AG04450 (cell line): Measurements from ENCODE around the gene SLC6A9. TPM values are rescaled to one million over a fixed set of nuclear protein-coding genes. Genes with fewer than 3 reads are reported as not detected.

Source experiments
- CTCF ChIA-PET: fragments of 300-600, 350-600 bp; formaldehyde crosslinking; extraction: SDS; loops from one replicate; lab custom pipeline; 2022; ENCODE audit warnings: antibody characterized with exemption, inconsistent platforms; lab: Charles Lee
- POLR2A ChIA-PET: fragments of 350-600 bp; formaldehyde crosslinking; extraction: SDS; loops from one replicate; lab custom pipeline; 2021; ENCODE audit warnings: antibody characterized with exemption, inconsistent platforms; lab: Yijun Ruan, JAX
- DNase-seq: peaks from one replicate; pipeline ENCODE4 v3.0.0-alpha.2; 2011; ENCODE audit warnings: low read depth, low spot score
- H3K27ac ChIP-seq: one replicate; pipeline ENCODE4 v1.5.1; 2012; ENCODE audit warnings: low read depth, low read length, control low read depth
- H3K27me3 ChIP-seq: one replicate; pipeline ENCODE4 v1.6.0; 2012; ENCODE audit warnings: low read length; ENCODE audit not compliant: control insufficient read depth, insufficient read depth
- H3K4me3 ChIP-seq: 2 replicates; pipeline ENCODE4 v1.5.1; 2011; ENCODE audit warnings: mild to moderate bottlenecking, low read depth, low read length, control low read depth
- H3K9me3 ChIP-seq: 2 replicates; pipeline ENCODE4 v1.5.1; 2012; ENCODE audit warnings: low read length; ENCODE audit not compliant: control insufficient read depth, insufficient read depth
- CTCF ChIP-seq: IDR thresholded peaks from 2 replicates; pipeline ENCODE4 v1.5.1; 2011; ENCODE audit warnings: low read depth, low read length, control low read depth, inconsistent platforms
- polyA plus RNA-seq: library from polyadenylated mRNA; depleted of rRNA; stranded (reverse); fragments of >200 nt; gene quantifications from 2 replicates; pipeline ENCODE4 v1.2.3, GENCODE V29; 2011

SLC6A9 gene
- polyA plus RNA-seq, 1 experiment, result 16.3 TPM

GRCh38 chr1:43968348-43968948, 62.8 kb downstream of the SLC6A9 start:
- Histone ChIP-seq H3K9me3 (no peaks in the 10 kb centered on the region; the same call in 1 of the 2 replicates), H3K27ac (no peak overlapping the region), H3K4me3 (no peak overlapping the region), H3K27me3 (no peaks in the 10 kb centered on the region)
- no peak for DNase-seq
- ChIA-PET POLR2A (no interaction called here), CTCF (interaction anchor here (1.1 to 1.8 kb wide), 2 partner anchors 34 to 80 kb away, joined by 3 to 4 read pairs; no protein-coding TSS in a partner anchor)
- no peak for TF ChIP-seq CTCF

DNA sequence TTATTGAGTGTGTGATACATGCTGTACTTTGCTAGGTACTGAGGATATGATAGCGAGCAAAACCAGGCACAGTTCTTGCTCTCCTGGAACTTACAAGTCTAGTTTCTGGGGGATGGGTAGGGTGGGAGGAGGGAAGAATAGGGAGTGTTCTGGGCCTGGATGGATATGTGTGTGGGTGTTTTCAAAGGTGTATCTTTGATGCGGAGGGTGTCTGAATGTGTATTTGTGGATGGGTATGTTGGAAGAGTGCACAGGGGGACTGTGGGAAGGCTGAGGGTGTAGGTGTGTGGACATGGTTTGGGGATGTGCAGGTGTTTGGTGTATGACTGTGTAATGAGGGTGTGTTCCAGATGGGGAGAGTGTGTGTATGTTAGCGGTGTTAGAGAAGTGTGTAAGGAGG, 65.9 kb downstream of the SLC6A9 start:
- no peak for TF ChIP-seq CTCF
- no peak overlapping the region for H3K4me3 ChIP-seq
- POLR2A ChIA-PET, result no interaction called here
- H3K27ac ChIP-seq, result no peak overlapping the region
- H3K9me3 ChIP-seq, result no peaks in the 10 kb centered on the region; the same call in 1 of the 2 replicates
- no peaks in the 10 kb centered on the region for H3K27me3 ChIP-seq
- CTCF ChIA-PET, result no interaction called here
- no peak for DNase-seq

DNA sequence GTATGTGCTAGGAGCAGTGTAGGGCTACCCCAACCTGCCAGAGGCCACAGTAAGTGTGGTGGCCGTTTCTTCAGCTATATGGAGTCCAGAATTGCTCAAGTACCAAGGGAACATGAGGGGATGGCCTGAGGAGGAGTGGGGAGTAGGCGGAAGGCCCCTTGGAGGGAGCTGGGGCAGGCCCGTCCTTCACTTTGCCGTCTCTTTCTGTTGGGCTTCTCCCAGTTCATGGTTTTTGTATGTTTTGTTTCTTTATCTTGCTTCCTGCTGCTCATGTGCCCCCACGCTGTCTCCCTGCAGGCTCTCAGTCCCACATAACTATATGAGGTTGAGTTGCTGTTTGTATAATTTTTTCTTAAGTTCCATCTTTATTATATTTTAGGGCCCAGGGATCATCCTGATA, 67.4 kb downstream of the SLC6A9 start:
- CTCF ChIA-PET, result interaction anchor here (1.3 kb wide), 1 partner anchor 29 kb away, joined by 3 read pairs; no protein-coding TSS in a partner anchor
- H3K27ac ChIP-seq, result no peak overlapping the region
- no peaks in the 10 kb centered on the region for H3K27me3 ChIP-seq
- no peak for DNase-seq
- no peak for TF ChIP-seq CTCF
- POLR2A ChIA-PET, result no interaction called here
- no peak overlapping the region for H3K4me3 ChIP-seq
- H3K9me3 ChIP-seq, result no peaks in the 10 kb centered on the region

GRCh38 chr1:43963006-43963405, 68.3 kb downstream of the SLC6A9 start:
- Histone ChIP-seq H3K27me3 (no peaks in the 10 kb centered on the region), H3K4me3 (no peak overlapping the region), H3K27ac (no peak overlapping the region), H3K9me3 (no peaks in the 10 kb centered on the region)
- POLR2A ChIA-PET, result no interaction called here
- CTCF ChIA-PET, result no interaction called here
- TF ChIP-seq CTCF, result no peak
- DNase-seq, result no peak

DNA sequence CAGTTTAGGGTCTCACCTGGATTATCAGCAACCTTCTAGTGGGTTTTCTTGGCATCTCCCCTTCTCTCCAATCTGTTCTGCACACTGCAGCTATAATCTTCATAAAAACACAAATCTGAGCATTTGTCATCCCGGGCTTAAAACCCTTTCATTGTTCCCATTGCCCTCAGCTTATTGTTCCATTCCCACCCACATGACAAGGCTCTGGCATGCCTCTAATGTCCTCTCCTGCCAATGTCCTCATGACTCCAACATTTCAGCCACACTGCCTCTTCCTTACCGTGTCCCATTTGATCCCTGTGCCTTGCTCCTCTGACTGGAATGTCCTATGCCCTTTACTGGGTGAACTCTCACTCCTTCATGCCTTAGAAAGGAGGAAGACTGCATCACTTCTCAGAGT, 68.9 kb downstream of the SLC6A9 start:
- TF ChIP-seq CTCF, result no peak
- POLR2A ChIA-PET, result no interaction called here
- CTCF ChIA-PET, result interaction anchor here (0.6 kb wide), 1 partner anchor 197 kb away, joined by 3 read pairs; no protein-coding TSS in a partner anchor
- Histone ChIP-seq H3K27me3 (no peaks in the 10 kb centered on the region), H3K4me3 (no peak overlapping the region), H3K9me3 (no peaks in the 10 kb centered on the region), H3K27ac (no peak overlapping the region)
- no peak for DNase-seq
